Measurements from ENCODE around the gene FYB1. TPM values are rescaled to one million over a fixed set of nuclear protein-coding genes. Genes with fewer than 3 reads are reported as not detected.

Gene FYB1
- total and polyA plus RNA-seq, 2 donors (not counting 1 experiment from before 2014, with no cell fraction given), result 1.3 to 1.4 TPM

DNA sequence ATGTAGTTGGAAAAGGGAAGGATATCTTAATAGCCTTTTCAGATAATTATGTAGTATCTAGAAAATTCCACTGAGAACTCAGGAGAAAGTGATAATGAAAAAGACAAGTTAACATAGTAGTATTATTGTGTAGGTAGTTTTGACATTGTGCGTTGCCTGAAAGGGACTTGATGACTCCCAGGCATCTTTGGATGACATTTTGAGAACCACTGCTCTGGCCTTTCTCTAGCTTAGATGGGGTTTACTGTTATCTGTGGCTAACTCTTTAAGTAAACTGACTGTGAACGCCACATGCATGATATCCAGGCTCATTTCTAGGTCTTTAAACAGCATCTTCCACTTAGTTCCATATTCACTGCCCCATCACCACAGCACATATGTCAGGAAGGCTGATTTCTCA is 14.4 kb upstream of the FYB1 start:
- no peak for ATAC-seq (ENCODE audit: low read depth)
- Mint-ChIP-seq H3K27ac (no peak overlapping the region), H3K9me3 (ENCODE audit: insufficient read depth) (no peaks in the 10 kb centered on the region), H3K4me1 (no peaks in the 10 kb centered on the region), H3K27me3 (peaks cover 11% of the 10 kb centered on the region), H3K4me3 (no peak overlapping the region)
- ChIA-PET CTCF (no interaction called here), POLR2A (no interaction called here)
- H3K36me3 ChIP-seq (replicated peaks in 1 of 2; ENCODE audit: control extremely low read depth in 1 of 2, control insufficient read depth in 1 of 2, extremely low read depth in 1 of 2, insufficient read depth in 2 of 2, low read length in 1 of 2), result no peaks in the 10 kb centered on the region
- 83% methylated on average over 1 of the region's 2 CpGs for WGBS (ENCODE audit: insufficient coverage)
- intact Hi-C loops (cut with micrococcal nuclease), result no loop called here
- no peak overlapping the region for H3K9ac ChIP-seq (ENCODE audit: low read length)
- DNase-seq, result no peak
- H2AFZ ChIP-seq (ENCODE audit: insufficient read depth, low read depth, low read length, poor library complexity, severe bottlenecking), result no peak overlapping the region
- no peak for TF ChIP-seq EZH2 (IDR thresholded peaks at IDR 0.05; ENCODE audit: borderline replicate concordance, insufficient read depth, low read depth, low read length, poor library complexity, severe bottlenecking)
- TF ChIP-seq, protein P1, sequence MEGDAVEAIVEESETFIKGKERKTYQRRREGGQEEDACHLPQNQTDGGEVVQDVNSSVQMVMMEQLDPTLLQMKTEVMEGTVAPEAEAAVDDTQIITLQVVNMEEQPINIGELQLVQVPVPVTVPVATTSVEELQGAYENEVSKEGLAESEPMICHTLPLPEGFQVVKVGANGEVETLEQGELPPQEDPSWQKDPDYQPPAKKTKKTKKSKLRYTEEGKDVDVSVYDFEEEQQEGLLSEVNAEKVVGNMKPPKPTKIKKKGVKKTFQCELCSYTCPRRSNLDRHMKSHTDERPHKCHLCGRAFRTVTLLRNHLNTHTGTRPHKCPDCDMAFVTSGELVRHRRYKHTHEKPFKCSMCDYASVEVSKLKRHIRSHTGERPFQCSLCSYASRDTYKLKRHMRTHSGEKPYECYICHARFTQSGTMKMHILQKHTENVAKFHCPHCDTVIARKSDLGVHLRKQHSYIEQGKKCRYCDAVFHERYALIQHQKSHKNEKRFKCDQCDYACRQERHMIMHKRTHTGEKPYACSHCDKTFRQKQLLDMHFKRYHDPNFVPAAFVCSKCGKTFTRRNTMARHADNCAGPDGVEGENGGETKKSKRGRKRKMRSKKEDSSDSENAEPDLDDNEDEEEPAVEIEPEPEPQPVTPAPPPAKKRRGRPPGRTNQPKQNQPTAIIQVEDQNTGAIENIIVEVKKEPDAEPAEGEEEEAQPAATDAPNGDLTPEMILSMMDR (IDR thresholded peaks at IDR 0.05), result no peak
- no peaks in the 10 kb centered on the region for H3K27me3 ChIP-seq (replicated peaks in 1 of 4; ENCODE audit: control extremely low read depth in 1 of 4, control insufficient read depth in 3 of 4, insufficient read depth in 4 of 4, low read length in 3 of 4)
- H3K4me3 ChIP-seq (ENCODE audit: control extremely low read depth in 1 of 5, extremely low read depth in 1 of 5, insufficient read depth in 1 of 5, low read depth in 2 of 5, low read length in 4 of 5), result no peak overlapping the region
- H3K27ac ChIP-seq (ENCODE audit: low read length in 2 of 2), result no peak overlapping the region
- no peaks in the 10 kb centered on the region for H4K20me1 ChIP-seq (ENCODE audit: control insufficient read depth, insufficient read depth, low read length, poor library complexity, severe bottlenecking)
- no peaks in the 10 kb centered on the region for H3K9me3 ChIP-seq (ENCODE audit: control extremely low read depth in 1 of 3, control insufficient read depth in 2 of 3, insufficient read depth in 1 of 3, low read length in 2 of 3)
- no peak overlapping the region for H3K4me2 ChIP-seq (replicated peaks; ENCODE audit: low read depth, low read length, poor library complexity, severe bottlenecking)
- H3K4me1 ChIP-seq (ENCODE audit: control insufficient read depth in 2 of 2, insufficient read depth in 2 of 2, low read length in 2 of 2), result no peaks in the 10 kb centered on the region
- H3K79me2 ChIP-seq (ENCODE audit: control insufficient read depth, insufficient read depth, low read length), result no peaks in the 10 kb centered on the region

DNA sequence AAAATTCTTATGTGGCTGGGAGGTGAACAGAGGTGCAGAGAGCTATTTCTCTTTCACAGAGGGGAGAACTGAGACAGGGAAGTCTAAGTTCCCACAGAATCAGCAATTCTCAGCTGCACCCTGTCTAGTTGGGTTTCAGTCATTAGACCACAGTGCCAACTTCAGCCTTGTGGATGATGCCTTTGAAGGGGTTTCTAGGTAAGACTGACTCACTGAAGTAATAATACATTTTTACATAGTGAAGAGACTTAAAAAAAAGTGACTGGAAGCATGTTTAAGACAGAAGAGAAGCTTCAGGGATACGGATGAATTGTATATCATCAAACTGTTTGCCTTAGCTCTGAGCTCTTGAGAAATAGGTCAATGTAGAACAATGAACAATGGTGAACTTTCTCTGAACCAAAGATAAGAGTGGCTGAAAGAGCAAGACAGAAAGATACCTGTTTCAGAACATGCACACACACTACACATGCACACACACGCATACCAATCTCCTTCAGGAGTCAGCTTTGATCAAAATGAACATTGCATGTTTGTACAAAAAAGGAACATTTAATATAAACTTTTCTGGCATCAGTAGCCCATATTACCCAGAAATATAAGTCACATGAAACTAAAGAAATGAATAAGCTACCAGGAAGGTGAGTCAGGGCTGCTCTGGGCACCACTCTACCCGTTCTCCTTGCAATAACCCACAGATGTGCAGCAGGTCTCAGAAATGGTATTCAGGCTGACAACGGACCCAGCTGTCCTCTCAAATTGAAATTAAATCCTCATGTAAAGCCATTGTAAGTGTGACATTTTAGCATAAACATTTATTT is 12.6 kb upstream of the FYB1 start:
- Mint-ChIP-seq H3K4me1 (no peaks in the 10 kb centered on the region), H3K27me3 (peaks cover 10% of the 10 kb centered on the region), H3K9me3 (ENCODE audit: insufficient read depth) (no peaks in the 10 kb centered on the region), H3K27ac (no peak overlapping the region), H3K4me3 (no peak overlapping the region)
- Histone ChIP-seq H3K4me2 (replicated peaks; ENCODE audit: low read depth, low read length, poor library complexity, severe bottlenecking) (no peak overlapping the region), H4K20me1 (ENCODE audit: control insufficient read depth, insufficient read depth, low read length, poor library complexity, severe bottlenecking) (no peaks in the 10 kb centered on the region), H3K9me3 (ENCODE audit: control extremely low read depth in 1 of 3, control insufficient read depth in 2 of 3, insufficient read depth in 1 of 3, low read length in 2 of 3) (no peaks in the 10 kb centered on the region), H3K4me3 (ENCODE audit: control extremely low read depth in 1 of 5, extremely low read depth in 1 of 5, insufficient read depth in 1 of 5, low read depth in 2 of 5, low read length in 4 of 5) (no peak overlapping the region), H3K79me2 (ENCODE audit: control insufficient read depth, insufficient read depth, low read length) (no peaks in the 10 kb centered on the region), H3K9ac (ENCODE audit: low read length) (no peak overlapping the region), H3K36me3 (replicated peaks in 1 of 2; ENCODE audit: control extremely low read depth in 1 of 2, control insufficient read depth in 1 of 2, extremely low read depth in 1 of 2, insufficient read depth in 2 of 2, low read length in 1 of 2) (no peaks in the 10 kb centered on the region), H3K27ac (ENCODE audit: low read length in 2 of 2) (no peak overlapping the region), H3K27me3 (replicated peaks in 1 of 4; ENCODE audit: control extremely low read depth in 1 of 4, control insufficient read depth in 3 of 4, insufficient read depth in 4 of 4, low read length in 3 of 4) (no peaks in the 10 kb centered on the region), H3K4me1 (ENCODE audit: control insufficient read depth in 2 of 2, insufficient read depth in 2 of 2, low read length in 2 of 2) (no peaks in the 10 kb centered on the region), H2AFZ (ENCODE audit: insufficient read depth, low read depth, low read length, poor library complexity, severe bottlenecking) (no peak overlapping the region)
- DNase-seq, result no peak
- ATAC-seq (ENCODE audit: low read depth), result no peak
- CTCF ChIA-PET, result interaction anchor here (0.9 to 1.3 kb wide), 3 partner anchors 10 to 16 kb away, joined by 3 to 5 read pairs (median 4); no protein-coding TSS in a partner anchor
- intact Hi-C loops (cut with micrococcal nuclease), result no loop called here
- whole genome bisulfite sequencing (ENCODE audit: insufficient coverage), result 100% methylated on average over 1 of the region's 4 CpGs
- POLR2A ChIA-PET, result no interaction called here
- TF ChIP-seq, protein P1 (IDR thresholded peaks at IDR 0.05), result no peak
- no peak for TF ChIP-seq EZH2 (IDR thresholded peaks at IDR 0.05; ENCODE audit: borderline replicate concordance, insufficient read depth, low read depth, low read length, poor library complexity, severe bottlenecking)

Data from B cell (primary cell).